HepG2 (cell line): Measurements from ENCODE around the gene NPVF. TPM values are rescaled to one million over a fixed set of nuclear protein-coding genes. Genes with fewer than 3 reads are reported as not detected.

Experiments
- ATAC-seq: fragments of 200-7000 bp; cut with Tn5 transposase; 3 replicates; pipeline ENCODE4 v1.9.1; 2020; ENCODE audit warnings: mild to moderate bottlenecking, moderate library complexity
- BruUV-seq: library from RNA; stranded (reverse); fragments of 400-500 nt; replicated peaks from 2 replicates; lab custom pipeline; 2021; lab: Mats Ljungman, UMichigan
- CTCF ChIA-PET: fragments of 300-600 bp; formaldehyde crosslinking; extraction: SDS; loops from one replicate; lab custom pipeline; 2021; ENCODE audit warnings: low total read pairs, inconsistent platforms, low intra/inter-chr PET ratio; lab: Yijun Ruan, JAX
- POLR2A ChIA-PET: fragments of 350-600 bp; sonication (Branson Sonifier 250); formaldehyde crosslinking; loops from one replicate; lab custom pipeline; 2020; ENCODE audit warnings: antibody characterized with exemption, inconsistent platforms; lab: Yijun Ruan, JAX
- DNase-seq: peaks from one replicate; pipeline ENCODE4 v3.0.0-alpha.2; 2015; ENCODE audit warnings: low spot score
- FAIRE-seq: peaks from 3 replicates; lab custom pipeline; 2011; peaks lifted over from hg19 to GRCh38; lab: Jason Lieb, UNC
- H2AFZ ChIP-seq: one replicate; pipeline ENCODE4 v1.6.1; 2011; ENCODE audit warnings: low read length, inconsistent platforms
- H3K27ac ChIP-seq: fragments of 300-600 bp; 3 replicates; pipeline ENCODE4 v1.8.0; 2011; ENCODE audit warnings: mixed run types, mild to moderate bottlenecking, mixed read lengths, low read length, inconsistent platforms; ENCODE audit not compliant: insufficient read depth; ENCODE audit errors: extremely low read length
- H3K27me3 ChIP-seq, 2 experiments: fragments of 200-600 bp in 1 of 2; 2 replicates in 1 of 2; 3 replicates in 1 of 2; pipeline versions ENCODE4 v1.6.0 to v1.8.0; 2011; ENCODE audit warnings: low read length in 2 of 2, mild to moderate bottlenecking in 2 of 2, moderate library complexity in 2 of 2, inconsistent platforms in 1 of 2; ENCODE audit not compliant: insufficient read depth in 2 of 2, control insufficient read depth in 1 of 2
- H3K36me3 ChIP-seq, 2 experiments: fragments of 200-600 bp in 1 of 2; replicated peaks in 1 of 2; 2 replicates in 1 of 2; 3 replicates in 1 of 2; pipeline versions ENCODE4 v1.5.1 to v1.8.0; 2011; ENCODE audit warnings: low read length in 2 of 2, inconsistent platforms in 1 of 2; ENCODE audit not compliant: insufficient read depth in 2 of 2, control insufficient read depth in 1 of 2
- H3K4me1 ChIP-seq: 2 replicates; pipeline ENCODE4 v1.5.1; 2012; ENCODE audit warnings: low read length, inconsistent platforms; ENCODE audit not compliant: insufficient read depth
- H3K4me2 ChIP-seq: 2 replicates; pipeline ENCODE4 v1.6.0; 2011; ENCODE audit warnings: low read depth, low read length, inconsistent platforms
- H3K4me3 ChIP-seq, 3 experiments: fragments of 200-600 bp in 1 of 3; sonication (generic), shearing (Covaris generic) in 1 of 3; replicated peaks in 1 of 3; 2 replicates each; pipeline ENCODE4 v1.5.1; 2011 to 2016; ENCODE audit warnings: low read length in 3 of 3, inconsistent platforms in 2 of 3, low read depth in 2 of 3, mild to moderate bottlenecking in 2 of 3, control low read depth in 1 of 3, mixed read lengths in 1 of 3; ENCODE audit not compliant: insufficient read depth in 1 of 3
- H3K79me2 ChIP-seq: one replicate; pipeline ENCODE4 v1.6.1; 2011; ENCODE audit warnings: low read length, inconsistent platforms; ENCODE audit not compliant: insufficient read depth
- H3K9ac ChIP-seq: 2 replicates; pipeline ENCODE4 v1.6.0; 2011; ENCODE audit warnings: mild to moderate bottlenecking, low read depth, low read length, inconsistent platforms; ENCODE audit not compliant: insufficient read depth
- H3K9me3 ChIP-seq: 2 replicates; pipeline ENCODE4 v1.5.1; 2012; ENCODE audit warnings: mild to moderate bottlenecking, low read length
- H4K20me1 ChIP-seq: 2 replicates; pipeline ENCODE4 v1.6.0; 2011; ENCODE audit warnings: inconsistent platforms, mild to moderate bottlenecking, low read length, moderate library complexity; ENCODE audit not compliant: insufficient read depth
- AHDC1 ChIP-seq: sonication (generic); formaldehyde crosslinking; IDR thresholded peaks from 2 replicates; pipeline ENCODE4 v1.5.1; 2020; ENCODE audit warnings: mild to moderate bottlenecking, missing genetic modification reagents, borderline replicate concordance
- ATF2 ChIP-seq: sonication (generic); formaldehyde crosslinking; IDR thresholded peaks from 2 replicates; pipeline ENCODE4 v1.4.0; 2020; ENCODE audit warnings: missing genetic modification reagents
- BRCA1 ChIP-seq: sonication (generic); formaldehyde crosslinking; IDR thresholded peaks from 2 replicates; pipeline ENCODE4 v1.4.0; 2020; ENCODE audit warnings: missing genetic modification reagents
- GABPA ChIP-seq, 2 experiments: IDR thresholded peaks; 2 replicates each; pipeline ENCODE4 v1.6.1; 2011 to 2016; ENCODE audit warnings: low read depth in 2 of 2, low read length in 1 of 2, missing biosample characterization in 1 of 2, missing genetic modification characterization in 1 of 2
- HIC2 ChIP-seq: sonication (generic); formaldehyde crosslinking; IDR thresholded peaks from 2 replicates; pipeline ENCODE4 v1.9.0; 2022; ENCODE audit warnings: low read depth, missing genetic modification reagents
- MED8 ChIP-seq: sonication (generic); formaldehyde crosslinking; IDR thresholded peaks from 2 replicates; pipeline ENCODE4 v1.8.1; 2023; ENCODE audit warnings: mild to moderate bottlenecking, missing genetic modification reagents; ENCODE audit not compliant: insufficient replicate concordance
- MZF1 ChIP-seq: sonication (generic); formaldehyde crosslinking; IDR thresholded peaks from 2 replicates; pipeline ENCODE4 v1.8.1; 2023; ENCODE audit warnings: mild to moderate bottlenecking, missing genetic modification reagents, borderline replicate concordance
- SNAPC2 ChIP-seq: sonication (generic); formaldehyde crosslinking; IDR thresholded peaks from 2 replicates; pipeline ENCODE4 v1.8.1; 2022; ENCODE audit warnings: mild to moderate bottlenecking, missing genetic modification reagents
- SP4 ChIP-seq: sonication (generic); formaldehyde crosslinking; IDR thresholded peaks from 2 replicates; pipeline ENCODE4 v1.8.1; 2023; ENCODE audit warnings: mild to moderate bottlenecking, missing genetic modification reagents
- YY1 ChIP-seq: IDR thresholded peaks from 2 replicates; pipeline ENCODE4 v1.6.1; 2011; ENCODE audit warnings: low read length, low read depth, moderate library complexity, mild to moderate bottlenecking; ENCODE audit not compliant: insufficient read depth, insufficient replicate concordance
- ZNF207 ChIP-seq: fragments of 450-650 bp; IDR thresholded peaks from 2 replicates; pipeline ENCODE4 v1.6.1; 2016; ENCODE audit warnings: antibody characterized with exemption, borderline replicate concordance
- ZNF264 ChIP-seq: sonication (generic); formaldehyde crosslinking; IDR thresholded peaks from 2 replicates; pipeline ENCODE4 v1.4.0; 2020; ENCODE audit warnings: missing genetic modification reagents
- WGBS: methylation state at CpG from one replicate; pipeline ENCODE4 v1.1.6; 2017; ENCODE audit warnings: low lambda C conversion rate; 5-methylcytosine and 5-hydroxymethylcytosine counted together
- in situ Hi-C: cut with HindIII; loops from 2 replicates; pipeline ENCODE4 v1.10.0; 2017; ENCODE audit warnings: low pct_unique_long_range_greater_than_20kb; ENCODE audit not compliant: extremely low pct_ligation_motif_present
- intact Hi-C: fragments of 100-400 bp; cut with micrococcal nuclease; formaldehyde crosslinking; loops from one replicate; pipeline ENCODE4 v1.10.0; 2022; ENCODE audit not compliant: unreplicated experiment
- polyA plus RNA-seq, 8 experiments: library from polyadenylated mRNA; depleted of rRNA in 3 of 8; stranded (reverse) in 7 of 8; unstranded in 1 of 8; fragments of >200 nt; fragmentation: Illumina TruSeq in 4 of 8; extraction: Trizol in 4 of 8; gene quantifications; 2 replicates each; pipeline versions ENCODE4 v1.2.1 to v1.2.3, GENCODE V29; 2011 to 2016; ENCODE audit warnings: low read depth in 4 of 8, missing spikeins in 1 of 8, mixed read lengths in 1 of 8; ENCODE audit not compliant: insufficient read depth in 1 of 8
- total RNA-seq, 5 experiments: library from RNA; depleted of rRNA; stranded (reverse); fragments of >200 nt; fragmentation: Illumina TruSeq; extraction: Trizol; gene quantifications; 2 replicates each; pipeline ENCODE4 v1.2.3, GENCODE V29; 2016; ENCODE audit warnings: low read depth in 1 of 5

Gene NPVF
- total and polyA plus RNA-seq, 2 of the 13 experiments (the other 11 are each of a cell fraction or from before 2014, with no cell fraction given) = not detected

- TF ChIP-seq MED8 (CRISPR knock-in tag) (no peak), ZNF264 (CRISPR knock-in tag) (no peak), BRCA1 (CRISPR knock-in tag) (no peak), SNAPC2 (CRISPR knock-in tag) (no peak)
Measured at GRCh38 chr7:25208525-25209221, 19.6 kb downstream of the NPVF start (continued).

- Histone ChIP-seq H3K4me3 (no peak overlapping the region), H3K9ac (no peak overlapping the region), H3K79me2 (no peaks in the 10 kb centered on the region), H3K4me1 (no peaks in the 10 kb centered on the region), H4K20me1 (no peaks in the 10 kb centered on the region), H3K36me3 (no peaks in the 10 kb centered on the region), H3K9me3 (no peaks in the 10 kb centered on the region), H2AFZ (no peak overlapping the region), H3K27me3 (peaks cover 0 to 2% of the 10 kb centered on the region in 2 experiments; a peak in 1 of 5 replicates), H3K27ac (no peak overlapping the region), H3K4me2 (no peak overlapping the region)
- 58% methylated on average over 3 of the region's 3 CpGs for WGBS
- intact Hi-C loops = no loop called here
- no peak for FAIRE-seq
- ChIA-PET POLR2A (no interaction called here), CTCF (no interaction called here)
- BruUV-seq = no TSS peak
- DNase-seq = no peak
- in situ Hi-C loops = no loop called here
- no peak for ATAC-seq
- no peak for TF ChIP-seq YY1
- no peak for TF ChIP-seq SP4
- no peak for TF ChIP-seq MZF1 (CRISPR knock-in tag)
- TF ChIP-seq AHDC1 (CRISPR knock-in tag) = no peak
- TF ChIP-seq ATF2 (CRISPR knock-in tag) = no peak
- no peak for TF ChIP-seq GABPA (IDR thresholded peaks at IDR 0.05; ENCODE audit: low read depth, low read length)
- no peak for TF ChIP-seq GABPA (CRISPR knock-in tag; IDR thresholded peaks at IDR 0.05; ENCODE audit: low read depth)
- TF ChIP-seq ZNF207 = no peak
- TF ChIP-seq HIC2 = no peak
Measured at GRCh38 chr7:25207887-25208286, 20.4 kb downstream of the NPVF start.
